ENCODE results near the gene DBNDD1.

GRCh38 chr16:90057738-90058173 is 38.5 kb upstream of the DBNDD1 start:
- TF ChIP-seq MAX (IDR thresholded peaks at IDR 0.05) (no peak), CEBPB (IDR thresholded peaks at IDR 0.05) (no peak), TEAD4 (IDR thresholded peaks at IDR 0.05) (no peak), REST (IDR thresholded peaks at IDR 0.05; ENCODE audit: low read depth) (no peak), TAF1 (IDR thresholded peaks at IDR 0.05; ENCODE audit: low read depth) (no peak), ZBTB7A (IDR thresholded peaks at IDR 0.05; ENCODE audit: low read depth) (no peak), EP300 (IDR thresholded peaks at IDR 0.05; ENCODE audit: borderline replicate concordance) (no peak), YY1 (IDR thresholded peaks at IDR 0.05; ENCODE audit: low read depth) (no peak)

All from Ishikawa (cell line).